ENCODE measurements around the gene RRM2. TPM values are rescaled to one million over a fixed set of nuclear protein-coding genes. Genes with fewer than 3 reads are reported as not detected.
A peak's percentile ranks its signal among the peaks of the same experiment; 100 is the strongest.

The RRM2 gene
- polyA plus RNA-seq, 1 donor from 2014 or later = 0.57 TPM

DNA sequence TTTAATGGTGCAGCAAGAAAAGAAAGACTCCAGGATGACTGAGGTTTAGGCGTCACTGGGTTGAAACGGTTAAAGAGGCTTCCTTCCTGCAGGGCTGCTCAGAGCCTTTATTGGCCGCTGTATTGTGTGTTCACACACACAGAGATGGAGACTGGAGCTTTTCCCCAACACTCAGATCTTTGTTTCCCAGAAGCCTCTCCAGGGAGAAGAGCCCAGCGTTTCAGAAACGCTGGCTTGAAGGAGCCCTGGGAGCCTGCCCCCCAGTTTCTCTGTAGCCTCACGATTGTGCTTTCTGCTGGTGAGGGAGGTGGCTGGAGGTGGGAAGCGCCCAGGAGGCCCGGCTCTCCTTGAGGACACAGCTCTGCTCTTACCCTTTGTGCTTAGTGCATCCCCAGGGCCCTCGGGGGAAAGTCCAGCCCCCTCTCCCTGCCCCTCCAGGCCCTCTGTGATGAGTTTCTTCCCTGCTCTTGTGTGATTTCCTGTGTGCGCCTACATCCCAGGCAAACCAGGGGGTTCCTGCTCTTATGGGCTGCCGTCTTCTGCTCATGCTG, 37.1 kb downstream of the RRM2 start:
- no peak overlapping the region for H3K4me2 ChIP-seq (ENCODE audit: low read length)
- H3F3A ChIP-seq (ENCODE audit: insufficient read depth, low read length, poor library complexity, severe bottlenecking) = no peaks in the 10 kb centered on the region
- no peaks in the 10 kb centered on the region for H4K20me1 ChIP-seq (ENCODE audit: insufficient read depth)
- peak overlapping the region; percentile 32 for H3K9ac ChIP-seq (ENCODE audit: low read length)
- H3K36me3 ChIP-seq (ENCODE audit: insufficient read depth, low read length) = no peaks in the 10 kb centered on the region
- TF ChIP-seq TAF1 (IDR thresholded peaks at IDR 0.05; ENCODE audit: low read depth) = no peak
- no peak overlapping the region for H3K27ac ChIP-seq (ENCODE audit: low read length)
- no peaks in the 10 kb centered on the region for H3K9me3 ChIP-seq (ENCODE audit: low read length)
- H3K9me2 ChIP-seq (ENCODE audit: insufficient read depth, low read length) = no peaks in the 10 kb centered on the region
- H3K27me3 ChIP-seq (ENCODE audit: insufficient read depth, low read depth, low read length) = no peaks in the 10 kb centered on the region
- H3K4me3 ChIP-seq (ENCODE audit: low read length) = no peak overlapping the region
- no peaks in the 10 kb centered on the region for H3K79me2 ChIP-seq (replicated peaks; ENCODE audit: insufficient read depth, low read length)
- peak overlapping the region; percentile 43 for H2AFZ ChIP-seq (ENCODE audit: low read depth, low read length)

DNA sequence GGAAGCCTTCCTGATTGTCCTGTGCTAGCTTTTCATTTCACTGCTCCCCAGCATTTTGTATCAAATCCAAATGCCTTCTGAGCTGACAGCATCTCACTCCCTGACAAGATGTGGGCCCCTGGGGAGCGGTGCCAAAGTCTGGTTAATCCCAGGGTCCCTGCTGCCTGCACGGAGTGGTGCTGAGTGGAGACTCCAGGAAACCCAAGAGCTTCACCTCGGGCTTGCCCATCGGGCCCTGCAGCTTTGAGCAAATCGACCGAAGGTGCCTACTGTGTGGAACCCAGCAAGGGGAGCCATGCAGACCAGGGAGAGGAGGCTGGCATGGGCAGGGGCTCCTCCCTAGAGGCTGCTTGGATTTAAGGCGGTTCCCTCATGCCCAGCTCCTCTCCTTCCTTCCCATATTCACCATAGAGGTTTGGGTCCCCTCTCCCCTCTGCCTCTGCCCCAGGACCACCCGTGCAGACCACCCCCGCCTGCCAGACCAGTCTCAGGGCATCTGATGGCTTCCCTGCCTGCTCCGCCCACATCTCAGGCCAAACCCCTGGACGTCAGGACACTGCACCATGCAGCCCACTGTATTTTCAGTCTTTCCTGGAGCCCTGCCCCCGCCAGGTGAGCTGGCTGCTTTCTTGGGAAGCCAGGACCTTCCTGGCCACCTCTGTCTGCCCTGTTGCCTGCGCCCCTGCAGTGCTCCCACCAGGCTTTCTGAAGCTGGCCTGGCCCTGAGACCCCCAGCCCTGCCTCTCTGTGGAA, 37.8 kb downstream of the RRM2 start:
- no peaks in the 10 kb centered on the region for H3K79me2 ChIP-seq (replicated peaks; ENCODE audit: insufficient read depth, low read length)
- H3K36me3 ChIP-seq (ENCODE audit: insufficient read depth, low read length) = no peaks in the 10 kb centered on the region
- H3K9me2 ChIP-seq (ENCODE audit: insufficient read depth, low read length) = no peaks in the 10 kb centered on the region
- H3K9me3 ChIP-seq (ENCODE audit: low read length) = no peaks in the 10 kb centered on the region
- no peak overlapping the region for H3K27ac ChIP-seq (ENCODE audit: low read length)
- no peak overlapping the region for H3K9ac ChIP-seq (ENCODE audit: low read length)
- no peaks in the 10 kb centered on the region for H3F3A ChIP-seq (ENCODE audit: insufficient read depth, low read length, poor library complexity, severe bottlenecking)
- H3K4me3 ChIP-seq (ENCODE audit: low read length) = no peak overlapping the region
- H2AFZ ChIP-seq (ENCODE audit: low read depth, low read length) = no peak overlapping the region
- no peaks in the 10 kb centered on the region for H4K20me1 ChIP-seq (ENCODE audit: insufficient read depth)
- H3K27me3 ChIP-seq (ENCODE audit: insufficient read depth, low read depth, low read length) = no peaks in the 10 kb centered on the region
- TF ChIP-seq TAF1 (IDR thresholded peaks at IDR 0.05; ENCODE audit: low read depth) = no peak
- TF ChIP-seq, protein P1, sequence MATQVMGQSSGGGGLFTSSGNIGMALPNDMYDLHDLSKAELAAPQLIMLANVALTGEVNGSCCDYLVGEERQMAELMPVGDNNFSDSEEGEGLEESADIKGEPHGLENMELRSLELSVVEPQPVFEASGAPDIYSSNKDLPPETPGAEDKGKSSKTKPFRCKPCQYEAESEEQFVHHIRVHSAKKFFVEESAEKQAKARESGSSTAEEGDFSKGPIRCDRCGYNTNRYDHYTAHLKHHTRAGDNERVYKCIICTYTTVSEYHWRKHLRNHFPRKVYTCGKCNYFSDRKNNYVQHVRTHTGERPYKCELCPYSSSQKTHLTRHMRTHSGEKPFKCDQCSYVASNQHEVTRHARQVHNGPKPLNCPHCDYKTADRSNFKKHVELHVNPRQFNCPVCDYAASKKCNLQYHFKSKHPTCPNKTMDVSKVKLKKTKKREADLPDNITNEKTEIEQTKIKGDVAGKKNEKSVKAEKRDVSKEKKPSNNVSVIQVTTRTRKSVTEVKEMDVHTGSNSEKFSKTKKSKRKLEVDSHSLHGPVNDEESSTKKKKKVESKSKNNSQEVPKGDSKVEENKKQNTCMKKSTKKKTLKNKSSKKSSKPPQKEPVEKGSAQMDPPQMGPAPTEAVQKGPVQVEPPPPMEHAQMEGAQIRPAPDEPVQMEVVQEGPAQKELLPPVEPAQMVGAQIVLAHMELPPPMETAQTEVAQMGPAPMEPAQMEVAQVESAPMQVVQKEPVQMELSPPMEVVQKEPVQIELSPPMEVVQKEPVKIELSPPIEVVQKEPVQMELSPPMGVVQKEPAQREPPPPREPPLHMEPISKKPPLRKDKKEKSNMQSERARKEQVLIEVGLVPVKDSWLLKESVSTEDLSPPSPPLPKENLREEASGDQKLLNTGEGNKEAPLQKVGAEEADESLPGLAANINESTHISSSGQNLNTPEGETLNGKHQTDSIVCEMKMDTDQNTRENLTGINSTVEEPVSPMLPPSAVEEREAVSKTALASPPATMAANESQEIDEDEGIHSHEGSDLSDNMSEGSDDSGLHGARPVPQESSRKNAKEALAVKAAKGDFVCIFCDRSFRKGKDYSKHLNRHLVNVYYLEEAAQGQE (IDR thresholded peaks at IDR 0.05; ENCODE audit: borderline replicate concordance) = no peak
- no peak for TF ChIP-seq RAD21 (conservative IDR thresholded peaks at IDR 0.05)
- no peak for TF ChIP-seq EZH2 (IDR thresholded peaks at IDR 0.05; ENCODE audit: borderline replicate concordance, insufficient read depth, low read length, poor library complexity, severe bottlenecking)
- no peak for TF ChIP-seq POLR2AphosphoS5 (IDR thresholded peaks at IDR 0.05)
- TF ChIP-seq SMC3 (conservative IDR thresholded peaks at IDR 0.05; ENCODE audit: poor library complexity) = no peak
- TF ChIP-seq, protein P2, sequence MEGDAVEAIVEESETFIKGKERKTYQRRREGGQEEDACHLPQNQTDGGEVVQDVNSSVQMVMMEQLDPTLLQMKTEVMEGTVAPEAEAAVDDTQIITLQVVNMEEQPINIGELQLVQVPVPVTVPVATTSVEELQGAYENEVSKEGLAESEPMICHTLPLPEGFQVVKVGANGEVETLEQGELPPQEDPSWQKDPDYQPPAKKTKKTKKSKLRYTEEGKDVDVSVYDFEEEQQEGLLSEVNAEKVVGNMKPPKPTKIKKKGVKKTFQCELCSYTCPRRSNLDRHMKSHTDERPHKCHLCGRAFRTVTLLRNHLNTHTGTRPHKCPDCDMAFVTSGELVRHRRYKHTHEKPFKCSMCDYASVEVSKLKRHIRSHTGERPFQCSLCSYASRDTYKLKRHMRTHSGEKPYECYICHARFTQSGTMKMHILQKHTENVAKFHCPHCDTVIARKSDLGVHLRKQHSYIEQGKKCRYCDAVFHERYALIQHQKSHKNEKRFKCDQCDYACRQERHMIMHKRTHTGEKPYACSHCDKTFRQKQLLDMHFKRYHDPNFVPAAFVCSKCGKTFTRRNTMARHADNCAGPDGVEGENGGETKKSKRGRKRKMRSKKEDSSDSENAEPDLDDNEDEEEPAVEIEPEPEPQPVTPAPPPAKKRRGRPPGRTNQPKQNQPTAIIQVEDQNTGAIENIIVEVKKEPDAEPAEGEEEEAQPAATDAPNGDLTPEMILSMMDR (IDR thresholded peaks at IDR 0.05; ENCODE audit: poor library complexity, severe bottlenecking) = no peak
- no peak for TF ChIP-seq EP300 (conservative IDR thresholded peaks at IDR 0.05; ENCODE audit: poor library complexity, severe bottlenecking)
- no peak for TF ChIP-seq MXI1 (conservative IDR thresholded peaks at IDR 0.05; ENCODE audit: poor library complexity, severe bottlenecking)
- no peak overlapping the region for H3K4me2 ChIP-seq (ENCODE audit: low read length)

Measured in neural cell (in vitro differentiated cells).